SK-N-SH treated with all-trans-retinoic acid at 6 μM for 48 hours (cell line): ENCODE measurements around the gene CMIP.

ENCODE experiments used
- ATAC-seq: fragments of 200-7000 bp; cut with Tn5 transposase; 3 replicates; pipeline ENCODE4 v1.9.1; 2020; ENCODE audit warnings: mild to moderate bottlenecking, moderate library complexity
- ARNTL ChIP-seq: fragments of 450-650 bp; formaldehyde crosslinking; IDR thresholded peaks from 2 replicates; pipeline ENCODE4 v1.5.0; 2020; ENCODE audit warnings: low read depth, mild to moderate bottlenecking, moderate library complexity, borderline replicate concordance
- BACH2 ChIP-seq: fragments of 250-450 bp; sonication (Bioruptor Pico); IDR thresholded peaks from 2 replicates; pipeline ENCODE4 v1.9.0; 2021; ENCODE audit warnings: mild to moderate bottlenecking, borderline replicate concordance
- CREB5 ChIP-seq: fragments of 250-450 bp; sonication (Bioruptor Pico); IDR thresholded peaks from 2 replicates; pipeline ENCODE4 v1.5.1; 2020; ENCODE audit warnings: low read depth, mild to moderate bottlenecking, moderate library complexity
- CSDC2 ChIP-seq: fragments of 250-450 bp; sonication (Bioruptor Pico); IDR thresholded peaks from 2 replicates; pipeline ENCODE4 v1.5.0; 2020; ENCODE audit warnings: mild to moderate bottlenecking, moderate library complexity
- ESRRG ChIP-seq: fragments of 250-450 bp; sonication (Bioruptor Pico); IDR thresholded peaks from 2 replicates; pipeline ENCODE4 v1.6.1; 2021; ENCODE audit warnings: mild to moderate bottlenecking
- GLIS3 ChIP-seq: fragments of 250-450 bp; sonication (Bioruptor Pico); IDR thresholded peaks from 2 replicates; pipeline ENCODE4 v1.5.0; 2020; ENCODE audit warnings: mild to moderate bottlenecking, moderate library complexity
- OSR1 ChIP-seq: fragments of 250-450 bp; sonication (Bioruptor Pico); IDR thresholded peaks from 2 replicates; pipeline ENCODE4 v1.8.0; 2022; ENCODE audit warnings: moderate library complexity, mild to moderate bottlenecking, inconsistent platforms
- PATZ1 ChIP-seq: fragments of 250-450 bp; sonication (Bioruptor Pico); IDR thresholded peaks from 2 replicates; pipeline ENCODE4 v1.8.0; 2020; ENCODE audit warnings: mild to moderate bottlenecking, moderate library complexity, borderline replicate concordance
- POU6F1 ChIP-seq: fragments of 250-450 bp; sonication (Bioruptor Pico); IDR thresholded peaks from 2 replicates; pipeline ENCODE4 v1.8.0; 2021; ENCODE audit warnings: low read depth, mild to moderate bottlenecking, moderate library complexity, borderline replicate concordance
- PPARA ChIP-seq: fragments of 250-450 bp; sonication (Bioruptor Pico); IDR thresholded peaks from 2 replicates; pipeline ENCODE4 v1.5.0; 2020; ENCODE audit warnings: mild to moderate bottlenecking, borderline replicate concordance
- RARB ChIP-seq: fragments of 250-450 bp; sonication (Bioruptor Pico); IDR thresholded peaks from 2 replicates; pipeline ENCODE4 v1.8.0; 2021; ENCODE audit warnings: mild to moderate bottlenecking, moderate library complexity
- SNAI2 ChIP-seq: fragments of 250-450 bp; sonication (Bioruptor Pico); IDR thresholded peaks from 2 replicates; pipeline ENCODE4 v1.5.0; 2020; ENCODE audit warnings: mild to moderate bottlenecking, moderate library complexity
- TCF4 ChIP-seq: fragments of 250-450 bp; sonication (Bioruptor Pico); IDR thresholded peaks from 2 replicates; pipeline ENCODE4 v1.8.0; 2021; ENCODE audit warnings: mild to moderate bottlenecking, moderate library complexity, borderline replicate concordance
- TOX ChIP-seq: fragments of 250-450 bp; sonication (Bioruptor Pico); IDR thresholded peaks from 2 replicates; pipeline ENCODE4 v1.8.0; 2021; ENCODE audit warnings: mild to moderate bottlenecking, moderate library complexity, borderline replicate concordance
- TSHZ2 ChIP-seq: fragments of 250-450 bp; sonication (Bioruptor Pico); IDR thresholded peaks from 2 replicates; pipeline ENCODE4 v1.5.0; 2020; ENCODE audit warnings: mild to moderate bottlenecking, moderate library complexity
- ZC3H10 ChIP-seq: fragments of 250-450 bp; sonication (Bioruptor Pico); IDR thresholded peaks from 2 replicates; pipeline ENCODE4 v1.5.1; 2021; ENCODE audit warnings: mild to moderate bottlenecking, moderate library complexity
- ZFP3 ChIP-seq: fragments of 250-450 bp; sonication (Bioruptor Pico); IDR thresholded peaks from 2 replicates; pipeline ENCODE4 v1.5.0; 2020; ENCODE audit warnings: mild to moderate bottlenecking, moderate library complexity
- ZFP30 ChIP-seq: fragments of 450-650 bp; formaldehyde crosslinking; IDR thresholded peaks from 2 replicates; pipeline ENCODE4 v1.5.0; 2022; ENCODE audit warnings: mild to moderate bottlenecking, moderate library complexity
- ZNF565 ChIP-seq: fragments of 450-650 bp; formaldehyde crosslinking; conservative IDR thresholded peaks from 2 replicates; pipeline ENCODE4 v1.5.0; 2020; ENCODE audit warnings: low read depth, mild to moderate bottlenecking, moderate library complexity
- ZNF70 ChIP-seq: fragments of 450-650 bp; formaldehyde crosslinking; IDR thresholded peaks from 2 replicates; pipeline ENCODE4 v1.5.0; 2020; ENCODE audit warnings: mild to moderate bottlenecking, moderate library complexity
- ZNF8 ChIP-seq: fragments of 450-650 bp; formaldehyde crosslinking; IDR thresholded peaks from 2 replicates; pipeline ENCODE4 v1.5.0; 2020; ENCODE audit warnings: mild to moderate bottlenecking, moderate library complexity

The CMIP gene

GRCh38 chr16:81709016-81709900 is 264.6 kb downstream of the CMIP start:
- ATAC-seq: no peak
- no peak for TF ChIP-seq PPARA
- TF ChIP-seq GLIS3 (CRISPR knock-in tag): no peak
- TF ChIP-seq PATZ1 (CRISPR knock-in tag): no peak
- TF ChIP-seq ZFP30 (CRISPR knock-in tag): no peak
- no peak for TF ChIP-seq TOX
- no peak for TF ChIP-seq TCF4 (CRISPR knock-in tag)
- no peak for TF ChIP-seq ESRRG (CRISPR knock-in tag)

GRCh38 chr16:81710044-81710443 is 265.4 kb downstream of the CMIP start:
- no peak for ATAC-seq
- TF ChIP-seq SNAI2 (CRISPR knock-in tag) (no peak), ZNF565 (CRISPR knock-in tag) (no peak), PATZ1 (CRISPR knock-in tag) (no peak), CREB5 (CRISPR knock-in tag) (no peak), CSDC2 (CRISPR knock-in tag) (no peak), TOX (no peak), TCF4 (CRISPR knock-in tag) (no peak), ZFP30 (CRISPR knock-in tag) (no peak), POU6F1 (no peak)

DNA sequence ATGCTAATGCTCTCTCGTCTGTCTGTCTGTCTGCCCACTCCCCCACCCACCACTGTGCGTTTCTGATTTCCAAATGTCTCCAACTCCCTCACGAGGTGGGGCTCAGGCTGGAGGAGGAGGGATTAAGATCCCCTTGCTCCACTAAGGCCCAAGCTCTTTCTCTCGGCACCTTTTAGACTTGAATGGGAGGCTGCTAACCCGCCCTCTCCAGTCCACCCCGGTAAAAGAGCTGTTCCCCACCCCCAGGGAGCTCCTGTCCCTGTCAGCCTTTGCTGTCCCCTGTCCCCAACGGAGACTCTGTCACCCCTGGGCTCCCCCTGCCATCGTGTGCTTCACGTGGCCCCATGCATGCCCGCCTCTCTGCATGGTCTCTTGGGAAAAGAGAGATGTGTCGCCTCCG is 266.0 kb downstream of the CMIP start:
- ATAC-seq: no peak
- TF ChIP-seq ZNF8 (no peak), RARB (CRISPR knock-in tag) (no peak), ZFP3 (CRISPR knock-in tag) (no peak), OSR1 (no peak), PPARA (no peak)

DNA sequence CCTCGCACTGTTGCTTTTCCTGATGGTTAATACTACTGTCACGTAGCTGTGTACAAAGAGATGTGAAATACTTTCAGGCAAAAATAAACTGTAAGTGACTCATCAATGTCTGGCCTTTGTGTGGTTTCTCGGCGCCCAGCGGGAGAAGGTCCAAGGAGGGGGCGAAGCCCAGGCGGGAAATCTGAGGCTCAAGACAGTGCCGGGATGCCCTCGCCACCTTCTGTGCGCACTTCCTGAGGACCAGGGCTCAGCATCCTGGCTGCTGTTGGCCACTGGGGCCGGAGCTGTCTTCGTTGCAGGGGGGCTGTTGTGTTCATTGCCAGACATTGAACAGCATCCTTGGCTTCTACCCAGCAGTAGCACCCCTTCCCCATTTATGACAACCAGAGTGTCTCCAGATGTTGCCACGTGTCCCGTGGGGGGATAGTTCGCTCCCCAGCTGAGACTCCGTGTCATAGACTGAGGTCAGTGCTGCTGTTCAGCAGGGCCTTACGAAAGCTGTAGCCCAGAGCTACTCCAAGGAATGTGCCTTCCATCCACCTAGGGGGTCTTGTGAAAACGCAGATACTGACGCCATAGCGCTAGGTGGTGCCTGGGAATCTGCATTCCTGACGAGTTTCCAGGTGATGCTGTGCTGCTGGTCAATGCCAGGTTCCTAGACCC is 267.2 kb downstream of the CMIP start:
- peak; percentile 91 for ATAC-seq
- no peak for TF ChIP-seq ZC3H10
- no peak for TF ChIP-seq ZNF8
- TF ChIP-seq TSHZ2 (CRISPR knock-in tag): no peak
- no peak for TF ChIP-seq ZFP30 (CRISPR knock-in tag)
- TF ChIP-seq RARB (CRISPR knock-in tag): no peak
- TF ChIP-seq BACH2 (CRISPR knock-in tag): no peak
- no peak for TF ChIP-seq OSR1
- TF ChIP-seq CREB5 (CRISPR knock-in tag): no peak
- no peak for TF ChIP-seq PATZ1 (CRISPR knock-in tag)
- TF ChIP-seq ZNF70 (CRISPR knock-in tag): no peak
- TF ChIP-seq ARNTL (CRISPR knock-in tag): no peak
- no peak for TF ChIP-seq ESRRG (CRISPR knock-in tag)
